Epithelial cell of proximal tubule (primary cell): ENCODE data around the gene MATN4. TPM values are rescaled to one million over a fixed set of nuclear protein-coding genes. Genes with fewer than 3 reads are reported as not detected.

Source experiments
- DNase-seq: peaks from one replicate; pipeline ENCODE4 v3.0.0-alpha.2; 2011; ENCODE audit warnings: low read depth
- H3K4me3 ChIP-seq: 2 replicates; pipeline ENCODE4 v1.5.1; 2011; ENCODE audit warnings: low read depth, mild to moderate bottlenecking, low read length
- total RNA-seq: library from RNA; depleted of rRNA; stranded (reverse); fragments of >200 nt; gene quantifications from 2 replicates; pipeline ENCODE4 v1.2.3, GENCODE V29; 2015
- TF ChIP-seq, protein P1 (sequence below): conservative IDR thresholded peaks from 2 replicates; pipeline ENCODE4 v1.5.1; 2012; ENCODE audit warnings: low read depth, mild to moderate bottlenecking, low read length

The MATN4 gene
- total RNA-seq, 1 donor from 2014 or later: not detected

- TF ChIP-seq, protein P1, sequence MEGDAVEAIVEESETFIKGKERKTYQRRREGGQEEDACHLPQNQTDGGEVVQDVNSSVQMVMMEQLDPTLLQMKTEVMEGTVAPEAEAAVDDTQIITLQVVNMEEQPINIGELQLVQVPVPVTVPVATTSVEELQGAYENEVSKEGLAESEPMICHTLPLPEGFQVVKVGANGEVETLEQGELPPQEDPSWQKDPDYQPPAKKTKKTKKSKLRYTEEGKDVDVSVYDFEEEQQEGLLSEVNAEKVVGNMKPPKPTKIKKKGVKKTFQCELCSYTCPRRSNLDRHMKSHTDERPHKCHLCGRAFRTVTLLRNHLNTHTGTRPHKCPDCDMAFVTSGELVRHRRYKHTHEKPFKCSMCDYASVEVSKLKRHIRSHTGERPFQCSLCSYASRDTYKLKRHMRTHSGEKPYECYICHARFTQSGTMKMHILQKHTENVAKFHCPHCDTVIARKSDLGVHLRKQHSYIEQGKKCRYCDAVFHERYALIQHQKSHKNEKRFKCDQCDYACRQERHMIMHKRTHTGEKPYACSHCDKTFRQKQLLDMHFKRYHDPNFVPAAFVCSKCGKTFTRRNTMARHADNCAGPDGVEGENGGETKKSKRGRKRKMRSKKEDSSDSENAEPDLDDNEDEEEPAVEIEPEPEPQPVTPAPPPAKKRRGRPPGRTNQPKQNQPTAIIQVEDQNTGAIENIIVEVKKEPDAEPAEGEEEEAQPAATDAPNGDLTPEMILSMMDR: peak; percentile 28
- DNase-seq: no peak
- H3K4me3 ChIP-seq: no peak overlapping the region
These were observed 2.8 kb downstream of the MATN4 start for GRCh38 chr20:45305262-45305661.

DNA sequence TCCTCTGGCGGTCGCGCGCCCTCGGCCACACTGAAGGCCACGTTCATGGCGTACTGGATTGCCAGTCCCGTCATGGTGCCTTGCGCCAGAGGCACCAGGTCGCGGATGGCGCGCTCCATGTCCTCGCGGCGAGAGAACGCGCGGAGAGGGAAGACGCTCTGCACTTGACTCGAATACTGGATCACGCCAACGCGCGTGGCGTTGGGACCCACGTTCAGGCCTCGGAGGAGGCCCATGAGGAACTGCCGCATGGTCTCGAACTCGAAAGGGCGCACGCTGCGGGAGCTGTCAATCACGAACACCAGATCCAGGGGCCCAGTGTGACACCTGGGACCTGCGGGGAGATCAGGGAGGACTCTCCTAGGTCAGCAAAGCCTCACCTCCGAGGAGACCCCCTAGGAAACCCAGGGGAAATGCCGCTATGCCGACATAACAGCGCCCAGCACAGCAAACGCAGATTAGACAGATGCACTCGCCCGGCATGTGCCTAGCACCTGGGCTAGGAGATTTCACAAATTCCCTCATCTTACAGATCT is 3.6 kb downstream of the MATN4 start:
- TF ChIP-seq, protein P1: no peak
- no peak for DNase-seq
- H3K4me3 ChIP-seq: no peak overlapping the region

DNA sequence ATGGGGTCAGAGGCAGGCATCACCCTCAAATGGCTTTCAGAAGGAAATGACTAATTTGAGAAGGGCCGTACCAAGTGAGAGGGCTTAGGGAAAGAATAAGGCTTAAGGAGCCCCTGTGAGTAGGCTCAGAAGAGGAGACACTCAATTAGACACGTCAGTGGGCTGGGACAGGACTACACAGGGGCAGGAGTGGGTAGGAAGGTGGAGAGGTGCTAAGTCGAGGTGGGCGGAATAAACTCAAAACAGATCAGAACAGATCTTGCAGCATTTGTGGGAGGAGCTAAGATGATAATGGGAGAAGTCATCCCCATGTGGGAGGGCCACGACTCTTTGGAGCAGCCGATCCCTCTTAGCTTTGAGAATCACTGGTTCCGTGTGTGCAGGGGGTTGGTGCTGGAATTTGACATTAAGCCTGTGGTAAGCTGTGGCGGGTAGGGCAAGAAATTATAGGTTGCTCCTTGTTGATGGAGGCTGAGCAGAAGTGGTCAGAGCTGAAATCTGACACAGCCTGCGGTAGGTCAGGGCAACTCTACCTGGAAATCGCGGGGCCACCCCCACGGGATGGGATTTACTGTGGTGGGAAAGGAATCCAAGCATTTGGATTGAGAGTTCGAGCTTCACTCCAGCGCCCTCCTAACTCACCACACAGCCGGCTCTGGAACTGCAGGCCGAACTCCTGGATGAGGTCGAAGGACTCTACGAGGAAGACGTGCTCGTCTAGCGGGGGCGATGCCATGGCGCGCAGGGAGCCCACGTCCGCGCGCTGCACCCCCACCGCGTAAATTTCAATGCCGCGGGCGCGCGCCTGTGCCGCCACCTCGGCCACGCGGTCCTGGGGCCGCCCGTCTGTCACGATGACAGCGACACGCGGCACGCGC is 4.3 kb downstream of the MATN4 start:
- no peak overlapping the region for H3K4me3 ChIP-seq
- no peak for DNase-seq
- TF ChIP-seq, protein P1: no peak

DNA sequence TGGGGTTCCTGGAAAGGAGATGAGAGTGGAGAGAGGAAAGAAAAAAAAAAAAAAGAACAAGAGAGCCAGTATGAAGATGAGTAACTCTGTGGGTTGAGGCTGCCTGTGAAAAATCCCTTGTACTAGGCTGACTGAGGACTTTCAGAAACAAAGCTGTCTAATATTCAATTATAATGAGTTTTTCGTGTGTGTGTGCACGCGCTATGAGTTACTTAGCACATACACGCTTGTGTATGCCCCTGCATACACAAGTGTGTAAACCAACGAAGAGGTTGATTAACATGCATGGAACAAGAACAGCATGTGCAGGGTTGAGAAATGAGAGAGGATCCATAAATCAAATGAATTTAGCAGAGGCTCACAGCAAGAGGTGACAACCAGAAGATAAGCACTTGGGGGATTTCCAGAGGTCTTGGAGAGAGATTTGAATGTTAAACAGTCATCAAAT is 6.3 kb downstream of the MATN4 start:
- DNase-seq: no peak
- TF ChIP-seq, protein P1: no peak
- H3K4me3 ChIP-seq: no peak overlapping the region

- H3K4me3 ChIP-seq: no peak overlapping the region
- DNase-seq: no peak
These were observed 7.1 kb downstream of the MATN4 start for GRCh38 chr20:45300961-45301360.

GRCh38 chr20:45299786-45300185 is 8.3 kb downstream of the MATN4 start:
- no peak for DNase-seq
- H3K4me3 ChIP-seq: no peak overlapping the region
- TF ChIP-seq, protein P1: no peak

More at GRCh38 chr20:45300961-45301360, 7.1 kb downstream of the MATN4 start:
- TF ChIP-seq, protein P1: peak; percentile 56
